ENCODE data around the gene TGFBR2.

- TF ChIP-seq GATA2 (IDR thresholded peaks at IDR 0.05; ENCODE audit: low read depth, low read length) (no peak), GATA3 (IDR thresholded peaks at IDR 0.05; ENCODE audit: low read depth, low read length) (no peak)
These were observed 832 bp downstream of the TGFBR2 start for GRCh38 chr3:30607032-30607833.
